Neutrophil (primary cell): ENCODE measurements around the gene KCNE1.
A peak's percentile ranks its signal among the peaks of the same experiment; 100 is the strongest.

Source experiments
- H3K27ac ChIP-seq: fragments of 200-600 bp; sonication (generic); 2 replicates; pipeline ENCODE4 v1.5.1; 2016; ENCODE audit warnings: mild to moderate bottlenecking, moderate library complexity
- H3K27me3 ChIP-seq: fragments of 200-600 bp; sonication (generic); 2 replicates; pipeline ENCODE4 v1.6.0; 2016; ENCODE audit warnings: mild to moderate bottlenecking
- H3K36me3 ChIP-seq: fragments of 200-600 bp; sonication (generic); 2 replicates; pipeline ENCODE4 v1.5.1; 2017
- H3K4me1 ChIP-seq, 2 experiments: fragments of 200-600 bp in 1 of 2; sonication (generic) in 1 of 2; 1 replicate in 1 of 2; 2 replicates in 1 of 2; pipeline versions ENCODE4 v1.5.1 to v1.6.1; 2013 to 2016; ENCODE audit warnings: low read depth in 1 of 2, low read length in 1 of 2, mild to moderate bottlenecking in 1 of 2, moderate library complexity in 1 of 2; ENCODE audit not compliant: control insufficient read depth in 1 of 2, insufficient read depth in 1 of 2
- H3K4me3 ChIP-seq, 2 experiments: fragments of 200-600 bp in 1 of 2; sonication (generic) in 1 of 2; 1 replicate in 1 of 2; 2 replicates in 1 of 2; pipeline ENCODE4 v1.5.1; 2013 to 2016; ENCODE audit warnings: low read depth in 1 of 2, low read length in 1 of 2, mild to moderate bottlenecking in 1 of 2, moderate library complexity in 1 of 2
- H3K9me3 ChIP-seq: fragments of 200-600 bp; sonication (generic); 2 replicates; pipeline ENCODE4 v1.5.1; 2016
- CTCF ChIP-seq: fragments of 200-600 bp; sonication (generic); IDR thresholded peaks from 2 replicates; pipeline ENCODE4 v1.5.1; 2016; ENCODE audit warnings: antibody characterized with exemption

Gene KCNE1

GRCh38 chr21:34544032-34544496 lies 32.1 kb upstream of the KCNE1 start:
- Histone ChIP-seq H3K36me3 (no peaks in the 10 kb centered on the region), H3K27ac (peak overlapping the region; percentile 86), H3K4me1 (peaks cover 44 to 46% of the 10 kb centered on the region in 2 experiments), H3K9me3 (no peaks in the 10 kb centered on the region), H3K4me3 (peak overlapping the region in 1 of 2 experiments; percentile 37), H3K27me3 (no peaks in the 10 kb centered on the region)
- TF ChIP-seq CTCF: peak; percentile 59

- H3K9me3 ChIP-seq: no peaks in the 10 kb centered on the region
- no peaks in the 10 kb centered on the region for H3K27me3 ChIP-seq
- H3K27ac ChIP-seq: peak overlapping the region; percentile 86
- TF ChIP-seq CTCF: no peak
- H3K4me3 ChIP-seq: no peak overlapping the region
- no peaks in the 10 kb centered on the region for H3K36me3 ChIP-seq
- H3K4me1 ChIP-seq: peaks cover 51 to 53% of the 10 kb centered on the region in 2 experiments
Measured at GRCh38 chr21:34543017-34543416, 31.0 kb upstream of the KCNE1 start.

GRCh38 chr21:34540206-34540605 lies 28.2 kb upstream of the KCNE1 start:
- Histone ChIP-seq H3K36me3 (peaks cover 4% of the 10 kb centered on the region), H3K9me3 (no peaks in the 10 kb centered on the region), H3K27ac (no peak overlapping the region), H3K4me3 (no peak overlapping the region), H3K4me1 (peaks cover 45 to 48% of the 10 kb centered on the region in 2 experiments), H3K27me3 (no peaks in the 10 kb centered on the region)
- TF ChIP-seq CTCF: no peak

GRCh38 chr21:34537838-34538237 lies 25.8 kb upstream of the KCNE1 start:
- Histone ChIP-seq H3K27me3 (no peaks in the 10 kb centered on the region), H3K4me1 (peaks cover 34 to 36% of the 10 kb centered on the region in 2 experiments), H3K4me3 (no peak overlapping the region), H3K27ac (peak overlapping the region; percentile 55), H3K9me3 (no peaks in the 10 kb centered on the region), H3K36me3 (peaks cover 4% of the 10 kb centered on the region)
- TF ChIP-seq CTCF: no peak

GRCh38 chr21:34536820-34537219 lies 24.8 kb upstream of the KCNE1 start:
- no peak overlapping the region for H3K27ac ChIP-seq
- H3K4me1 ChIP-seq: peaks cover 32 to 35% of the 10 kb centered on the region in 2 experiments
- H3K36me3 ChIP-seq: peaks cover 5% of the 10 kb centered on the region
- TF ChIP-seq CTCF: no peak
- no peaks in the 10 kb centered on the region for H3K27me3 ChIP-seq
- H3K9me3 ChIP-seq: no peaks in the 10 kb centered on the region
- H3K4me3 ChIP-seq: no peak overlapping the region

- Histone ChIP-seq H3K27me3 (no peaks in the 10 kb centered on the region), H3K27ac (no peak overlapping the region), H3K36me3 (peaks cover 10% of the 10 kb centered on the region), H3K9me3 (no peaks in the 10 kb centered on the region), H3K4me3 (no peak overlapping the region), H3K4me1 (peaks cover 32 to 35% of the 10 kb centered on the region in 2 experiments)
- TF ChIP-seq CTCF: no peak
Measured at GRCh38 chr21:34536311-34536710, 24.3 kb upstream of the KCNE1 start.
